GM19455 (cell line): ENCODE results near the gene WDR37.

Source experiments
- ATAC-seq: cut with Tn5 transposase; IDR thresholded peaks from one replicate; pipeline ENCODE4 v1.9.1; 2021; ENCODE audit not compliant: unreplicated experiment

WDR37 gene

DNA sequence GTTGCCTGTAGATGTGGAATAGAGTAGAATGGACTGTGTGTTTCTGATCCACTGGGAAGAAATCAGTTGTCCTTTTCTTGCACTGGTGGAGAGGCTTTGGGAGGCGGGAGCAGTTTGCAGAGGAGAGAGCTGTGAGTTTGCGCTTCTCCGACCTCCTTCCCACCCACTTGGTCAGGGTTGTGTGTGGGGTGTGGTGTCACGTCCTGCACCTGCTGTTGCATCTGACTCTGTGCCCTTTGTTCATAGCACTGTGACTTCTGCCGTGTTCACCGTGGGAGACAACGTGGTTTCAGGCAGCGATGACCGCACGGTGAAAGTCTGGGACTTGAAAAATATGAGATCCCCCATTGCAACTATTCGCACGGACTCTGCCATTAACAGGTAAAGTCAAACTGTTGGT lies 67.8 kb downstream of the WDR37 start:
- ATAC-seq: no peak

DNA sequence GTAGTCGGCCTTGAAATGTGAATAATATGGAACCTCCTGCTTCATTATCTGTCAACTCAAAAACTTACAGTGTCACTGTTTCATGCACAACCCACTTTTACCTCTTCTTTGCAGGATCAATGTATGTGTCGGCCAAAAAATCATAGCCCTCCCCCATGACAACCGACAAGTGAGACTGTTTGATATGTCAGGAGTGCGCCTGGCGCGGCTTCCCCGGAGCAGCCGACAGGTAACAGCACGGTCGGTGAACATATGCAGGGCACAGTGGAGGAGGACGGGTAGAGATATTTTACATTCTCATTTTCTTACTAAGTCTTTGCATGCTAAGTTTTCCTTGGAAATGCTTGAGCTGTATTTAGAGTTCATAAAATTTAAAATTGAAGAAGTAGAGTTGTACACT lies 68.6 kb downstream of the WDR37 start:
- no peak for ATAC-seq

DNA sequence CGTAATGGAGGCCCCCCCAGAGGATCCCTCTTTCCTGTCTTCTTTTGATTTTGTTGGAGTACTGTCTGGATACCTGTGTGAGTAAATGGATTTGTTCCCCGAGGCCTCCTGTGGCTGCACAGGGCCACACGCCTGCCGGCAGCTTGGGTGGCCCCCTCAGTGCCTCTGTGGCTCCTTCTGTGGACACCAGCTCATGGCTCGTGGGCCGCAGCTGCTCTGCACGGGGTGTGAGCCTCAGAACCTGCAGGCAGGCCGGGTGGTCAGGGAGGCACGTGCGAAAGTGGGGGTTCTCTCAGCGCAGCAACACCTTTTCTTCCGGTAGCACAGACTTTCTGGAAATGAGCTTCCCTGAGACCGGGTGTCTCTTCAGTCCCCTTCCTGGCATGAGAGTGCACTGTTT lies 70.3 kb downstream of the WDR37 start:
- ATAC-seq: no peak

DNA sequence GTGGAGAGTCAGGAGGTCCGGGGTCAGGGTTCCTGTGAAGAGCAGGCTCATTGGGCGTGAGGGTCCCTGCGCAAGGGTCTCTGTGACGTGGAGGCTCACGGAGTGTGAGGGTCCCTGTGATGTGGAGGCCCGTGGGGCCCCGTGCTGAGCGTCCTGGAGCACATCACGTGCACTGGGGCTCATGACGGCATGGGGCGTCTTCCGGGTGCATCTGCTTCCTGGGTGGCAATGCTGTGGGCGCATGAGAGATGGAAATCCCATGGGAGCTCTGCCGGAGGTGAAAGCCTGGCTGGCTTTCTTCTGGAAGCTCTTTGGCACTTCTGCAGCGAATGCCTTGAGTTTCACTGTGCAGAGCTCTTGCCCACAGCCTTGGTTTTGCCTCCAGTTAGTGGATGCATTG lies 71.4 kb downstream of the WDR37 start:
- no peak for ATAC-seq

DNA sequence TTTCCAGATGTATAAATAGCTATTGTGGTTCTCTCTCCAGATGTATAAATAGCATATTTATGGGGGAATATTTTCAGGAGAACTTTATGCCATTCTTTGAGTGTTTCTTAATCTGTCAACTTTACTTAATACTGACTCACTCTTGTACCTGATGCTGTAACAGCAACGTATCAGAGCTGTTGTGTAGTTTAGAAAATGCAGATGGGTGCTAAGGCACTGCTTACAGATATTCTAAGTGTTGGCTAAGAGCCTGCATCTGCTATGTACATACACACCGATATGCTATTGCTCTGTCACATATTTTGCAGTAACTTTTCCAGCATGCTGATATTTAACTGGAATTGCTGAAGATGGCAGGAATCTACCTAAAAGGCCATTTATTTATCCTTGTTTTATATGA lies 71.9 kb downstream of the WDR37 start:
- no peak for ATAC-seq

DNA sequence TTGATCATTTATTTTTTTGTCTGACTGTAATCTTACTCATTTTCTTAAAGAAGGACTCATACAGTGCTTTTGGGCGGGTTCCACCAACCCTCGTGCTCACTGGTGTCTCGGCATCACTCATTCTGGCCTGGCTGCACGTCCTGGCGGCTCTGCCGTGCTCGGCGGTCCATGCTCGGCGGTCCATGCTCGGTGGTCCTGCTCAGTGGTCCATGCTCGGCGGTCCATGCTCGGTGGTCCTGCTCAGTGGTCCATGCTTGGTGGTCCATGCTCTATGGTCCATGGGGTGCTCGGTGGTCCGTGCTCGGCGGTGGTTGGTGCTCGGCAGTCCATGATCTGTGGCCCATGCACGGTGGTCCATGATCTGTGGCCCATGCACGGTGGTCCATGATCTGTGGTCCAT lies 72.5 kb downstream of the WDR37 start:
- ATAC-seq: no peak

DNA sequence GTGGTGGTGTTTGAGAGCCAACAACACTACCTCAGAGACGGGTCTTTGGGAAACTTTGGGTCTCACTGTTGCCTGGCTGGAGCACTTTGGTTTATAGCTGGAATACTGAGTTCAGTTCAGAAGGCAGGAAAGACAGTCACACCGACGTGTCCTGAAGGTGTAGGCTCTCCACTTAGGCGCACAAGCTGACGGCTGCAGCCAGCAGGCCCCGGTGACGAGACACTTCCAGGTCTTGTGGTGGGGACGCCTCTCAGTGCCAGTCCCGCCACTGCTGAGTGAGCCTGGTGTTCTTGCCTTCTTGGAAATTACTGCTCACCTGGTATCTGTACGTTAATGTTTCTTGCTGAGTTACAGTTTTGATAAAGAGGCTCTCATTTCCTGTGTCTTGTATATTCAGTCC lies 74.0 kb downstream of the WDR37 start:
- no peak for ATAC-seq

DNA sequence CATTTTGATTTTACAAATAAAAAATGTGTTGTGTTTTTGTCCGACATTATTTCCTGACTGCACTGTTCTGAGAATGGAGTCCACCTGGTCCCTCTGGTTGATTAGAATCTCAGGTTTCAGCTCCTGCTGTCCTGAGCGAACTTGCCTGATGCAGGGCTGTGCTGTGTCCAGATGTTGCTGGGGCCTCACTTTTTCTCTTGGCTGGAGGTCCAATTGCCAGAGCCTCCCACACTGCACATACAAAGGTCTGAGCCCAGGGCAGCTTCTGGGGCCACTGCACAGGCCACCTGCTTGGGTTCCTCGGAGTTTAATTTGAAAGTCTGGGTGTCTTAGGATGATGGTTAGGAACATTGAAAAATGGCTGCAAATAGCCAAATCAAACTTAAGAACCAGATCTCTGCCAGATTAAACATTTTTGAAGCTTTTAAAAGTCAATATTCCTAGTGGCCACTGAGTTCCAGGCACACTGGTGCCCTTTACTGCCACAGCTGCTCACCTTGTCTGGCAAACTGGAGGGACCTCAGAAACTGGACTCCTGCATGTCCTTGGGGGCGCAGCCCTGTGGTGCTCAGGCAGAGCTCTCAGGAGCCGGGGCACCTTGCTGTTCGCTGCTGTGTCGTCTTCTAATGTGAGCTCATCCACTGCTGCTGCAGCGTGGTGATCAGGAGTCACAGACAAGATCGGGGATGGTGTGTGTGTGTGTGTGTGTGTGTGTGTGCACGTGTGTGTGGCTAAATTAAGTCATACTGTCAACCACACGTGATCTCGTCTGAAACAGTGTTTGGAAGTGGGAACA lies 75.0 kb downstream of the WDR37 start:
- ATAC-seq: no peak

DNA sequence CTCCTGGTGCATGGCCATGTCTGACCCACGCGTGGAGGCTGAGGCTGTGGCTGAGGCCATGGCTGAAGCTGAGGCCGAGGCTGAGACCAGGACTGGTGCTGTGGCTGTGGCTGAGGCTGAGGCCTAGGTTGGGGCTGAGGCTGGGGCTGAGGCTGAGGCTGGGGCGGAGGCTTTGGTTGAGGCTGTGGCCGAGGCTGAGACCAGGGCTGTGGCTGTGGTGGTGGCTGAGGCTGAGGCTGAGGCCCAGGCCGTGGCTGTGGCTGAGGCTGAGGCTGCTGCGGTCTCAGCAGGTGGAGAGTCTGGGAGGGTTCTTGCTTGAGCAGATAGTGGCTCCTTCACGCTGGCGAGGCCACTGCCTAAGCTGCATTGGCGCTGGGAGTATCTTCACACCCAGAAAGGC lies 76.4 kb downstream of the WDR37 start:
- no peak for ATAC-seq

DNA sequence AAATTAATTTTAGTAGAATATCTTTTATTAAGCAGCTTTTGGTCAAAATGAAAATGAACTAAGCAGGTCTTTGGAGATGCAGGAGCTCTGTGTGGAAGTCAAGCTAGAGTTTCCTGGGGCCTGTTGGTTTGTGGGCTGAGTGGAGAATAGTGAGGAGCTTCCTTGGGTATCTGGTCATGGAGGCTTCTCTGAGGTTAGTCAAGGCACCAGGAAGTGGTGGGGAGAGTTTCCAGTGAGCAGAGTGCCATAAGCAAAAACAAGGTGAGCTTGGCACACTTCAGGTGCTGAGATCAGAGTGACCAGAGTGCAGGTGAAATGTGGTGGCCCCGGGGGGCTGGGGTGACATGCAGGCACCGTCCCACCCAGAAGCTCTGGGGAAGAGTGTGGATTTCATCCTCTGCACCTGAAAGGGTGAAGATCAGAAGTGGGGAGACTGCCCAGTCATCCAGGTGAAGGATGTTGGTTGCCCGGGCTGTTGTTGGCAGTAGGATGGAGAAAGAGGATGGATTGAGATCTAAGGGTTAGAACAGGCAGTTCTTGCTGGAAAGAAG lies 77.4 kb downstream of the WDR37 start:
- ATAC-seq: no peak

DNA sequence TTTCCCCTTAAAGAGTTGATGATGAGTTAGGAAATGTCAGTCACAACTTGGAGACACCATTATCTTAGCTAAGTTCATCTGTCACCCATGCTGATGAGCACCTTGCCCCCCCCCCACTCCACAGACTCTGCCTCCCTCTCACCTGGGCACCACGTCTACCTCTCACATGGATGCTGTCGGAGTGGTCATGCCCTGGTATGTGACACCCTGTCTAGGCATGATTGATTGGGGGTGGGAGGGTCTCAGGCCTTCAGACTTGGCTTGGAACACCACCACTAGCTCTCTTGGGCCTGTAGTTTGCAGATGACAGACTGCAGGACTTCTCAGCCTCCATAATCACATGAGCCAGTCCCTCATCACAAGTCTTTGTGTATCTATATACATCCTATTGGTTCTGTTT lies 78.0 kb downstream of the WDR37 start:
- ATAC-seq: no peak

DNA sequence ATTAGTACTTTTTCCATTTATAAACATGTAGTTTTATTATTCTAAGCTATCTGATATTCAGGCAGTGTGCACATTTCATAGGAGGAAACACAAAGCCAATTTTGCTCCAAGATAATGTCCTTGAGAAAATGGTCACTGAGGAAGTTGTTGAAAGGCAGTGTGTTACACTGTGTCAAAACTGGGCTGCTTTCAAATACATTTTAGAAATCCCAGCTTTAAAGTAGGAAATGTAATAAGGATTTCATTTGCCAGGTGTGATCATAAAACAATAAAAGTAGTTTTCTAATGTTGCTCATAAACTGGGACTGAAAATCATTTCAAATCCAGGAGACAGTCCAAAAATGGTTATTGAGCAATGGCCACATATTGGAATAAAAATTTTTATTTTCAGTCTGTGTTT lies 80.1 kb downstream of the WDR37 start:
- no peak for ATAC-seq

DNA sequence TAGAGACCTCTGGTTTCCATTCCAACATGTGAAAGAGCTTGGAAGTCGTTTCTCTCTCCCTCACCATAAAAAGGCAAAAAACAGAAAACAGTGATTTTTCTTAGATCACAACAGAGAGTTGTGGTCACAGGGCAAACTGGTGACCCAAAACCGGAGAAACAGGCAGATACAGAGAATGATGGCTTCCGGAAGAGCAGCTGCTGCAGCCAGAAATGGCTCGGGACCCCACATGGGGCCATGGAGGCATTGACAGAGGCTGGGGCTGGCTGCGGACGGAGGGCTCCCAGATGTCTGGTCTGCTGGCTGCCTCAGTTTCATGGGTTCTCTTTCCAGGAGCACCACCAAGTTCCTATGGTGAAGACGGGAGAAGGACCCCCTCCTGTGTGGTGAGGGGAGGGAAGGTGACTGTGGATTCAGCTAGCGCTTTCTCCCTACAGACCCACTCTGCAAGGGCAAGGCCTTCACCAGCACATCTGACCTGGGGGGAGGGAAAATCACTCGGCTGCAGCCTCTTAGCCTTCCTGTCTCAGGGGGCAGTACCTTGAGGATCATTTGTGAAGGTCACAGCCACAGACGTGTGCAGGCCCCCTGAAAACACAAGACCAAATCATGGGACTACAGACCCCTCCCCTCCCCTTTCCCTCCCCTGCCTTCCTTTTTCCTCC lies 81.4 kb downstream of the WDR37 start:
- no peak for ATAC-seq

DNA sequence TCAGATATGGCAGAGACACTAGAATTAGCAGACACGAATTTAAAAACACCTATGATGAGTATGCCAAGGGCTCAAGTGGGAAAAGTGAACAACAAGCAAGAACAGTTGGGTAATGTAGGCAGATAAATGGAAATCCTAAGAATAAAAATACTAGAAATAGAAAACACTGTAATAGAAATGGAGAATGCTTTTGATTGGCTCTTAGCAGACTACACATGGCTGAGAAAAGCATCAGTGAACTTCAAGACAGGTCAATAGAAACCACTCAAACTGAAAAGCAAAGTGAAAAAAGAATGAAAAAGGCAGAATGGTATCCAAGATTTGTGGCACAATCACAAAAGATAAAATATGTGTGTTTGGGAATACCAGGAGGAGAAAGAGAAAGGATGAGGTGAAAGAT lies 82.3 kb downstream of the WDR37 start:
- no peak for ATAC-seq

DNA sequence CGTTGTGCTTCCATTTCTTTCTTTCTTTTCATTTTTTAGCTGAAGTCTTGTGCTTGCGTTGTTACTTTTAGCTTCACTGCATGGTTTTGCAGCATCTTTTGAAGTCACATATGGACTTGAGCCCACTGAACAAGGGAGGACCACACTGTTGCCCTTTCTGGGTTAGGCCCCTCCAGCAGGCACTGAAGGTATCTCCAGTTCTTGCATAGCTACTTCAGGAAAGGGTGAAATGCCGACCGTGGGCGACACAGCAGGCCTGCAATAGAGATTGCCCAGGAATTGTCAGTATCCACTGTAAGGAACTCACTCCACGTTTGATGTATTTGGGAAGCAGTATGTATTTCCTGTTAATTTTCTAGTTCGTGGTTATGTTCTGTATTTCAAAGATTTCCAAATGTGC lies 85.1 kb downstream of the WDR37 start:
- no peak for ATAC-seq

DNA sequence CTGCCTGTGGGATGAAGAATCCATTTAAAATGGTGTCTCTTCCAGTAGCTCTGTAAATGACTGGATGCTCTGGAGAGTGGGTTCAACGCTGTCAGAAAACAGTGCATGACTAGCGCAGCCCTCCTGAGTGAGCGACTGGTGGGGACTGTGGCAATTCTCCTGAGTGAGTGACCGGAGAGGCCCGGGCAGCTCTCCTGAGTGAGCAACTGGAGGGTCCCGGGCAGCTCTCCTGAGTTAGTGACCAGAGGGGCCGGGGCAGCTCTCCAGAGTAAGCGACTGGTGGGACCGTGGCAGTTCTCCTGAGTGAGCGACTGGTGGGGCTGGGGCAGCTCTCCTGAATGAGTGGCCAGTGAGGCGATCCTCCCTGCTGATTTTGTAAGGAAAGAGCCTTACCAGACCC lies 85.5 kb downstream of the WDR37 start:
- no peak for ATAC-seq

DNA sequence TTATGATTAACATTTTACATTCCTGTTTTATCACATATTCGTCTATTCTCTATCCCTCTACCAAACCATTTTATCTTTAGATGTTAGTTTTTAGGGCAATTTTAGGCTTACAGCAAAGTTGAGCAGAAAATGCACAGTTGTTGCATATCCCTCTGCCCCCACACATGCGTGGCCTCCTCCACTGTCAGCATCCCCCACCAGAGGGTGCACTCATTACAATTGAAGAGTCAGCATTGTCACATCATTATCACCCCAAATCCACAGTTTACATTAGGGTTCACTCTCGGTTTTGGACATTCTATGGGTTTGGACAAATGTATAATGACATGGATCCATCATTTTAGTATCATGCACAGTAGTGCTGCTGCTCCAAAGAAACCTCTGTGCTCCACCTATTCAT lies 86.4 kb downstream of the WDR37 start:
- no peak for ATAC-seq

DNA sequence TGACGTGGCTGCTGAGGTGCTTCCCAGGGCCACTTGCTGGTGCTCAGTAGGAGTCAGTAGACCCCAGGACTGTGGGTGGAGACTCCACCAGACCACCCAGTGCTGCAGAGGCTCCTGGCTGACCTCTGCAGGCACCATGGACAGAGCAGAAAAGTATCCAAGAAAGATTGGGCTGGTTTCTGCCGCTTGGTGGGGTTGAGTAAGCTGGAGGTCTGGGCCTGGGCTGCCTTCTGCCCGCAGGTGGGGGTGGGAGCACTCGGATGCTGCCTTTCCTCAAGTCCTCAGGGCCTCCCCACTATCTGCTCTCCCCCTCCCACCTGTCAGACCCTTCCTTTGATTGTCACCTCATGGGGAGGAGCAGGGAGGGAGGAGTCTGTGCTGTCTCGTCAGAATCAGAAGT lies 91.6 kb downstream of the WDR37 start:
- no peak for ATAC-seq

DNA sequence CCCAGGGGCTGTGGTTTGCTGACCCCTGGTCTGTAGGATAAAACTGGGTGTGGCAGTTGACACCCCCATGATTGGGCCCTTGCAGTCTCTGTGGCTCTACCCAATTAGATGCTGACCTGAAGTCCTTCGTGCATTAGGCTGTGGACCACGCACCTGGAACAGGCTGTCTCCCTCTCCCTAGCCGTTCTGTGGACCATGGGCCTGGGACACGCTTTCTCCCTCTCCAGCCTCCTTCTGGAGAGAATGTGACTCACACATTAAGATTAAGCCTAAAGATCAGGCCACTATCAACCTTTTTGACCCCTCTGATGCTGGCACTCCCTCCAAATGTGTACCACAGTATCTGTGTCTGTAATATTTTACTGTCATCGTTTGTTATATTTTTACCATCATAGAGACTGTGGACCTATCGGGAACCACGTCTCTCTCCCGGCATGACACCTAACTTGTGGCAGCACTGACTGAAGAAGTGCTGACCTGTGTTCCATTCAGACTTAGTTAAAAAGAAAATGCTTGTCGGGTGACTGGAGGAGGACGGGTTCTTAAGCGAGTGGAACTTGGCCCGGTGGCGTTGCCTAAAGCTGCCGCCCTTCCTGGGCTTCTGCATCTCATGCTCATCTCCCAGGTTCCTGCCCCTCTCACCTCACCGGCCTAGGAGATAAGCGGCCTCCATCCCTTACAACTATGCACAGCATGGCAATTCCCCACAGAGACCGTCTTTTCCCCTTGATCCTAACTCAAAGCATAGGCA lies 92.8 kb downstream of the WDR37 start:
- ATAC-seq: no peak

DNA sequence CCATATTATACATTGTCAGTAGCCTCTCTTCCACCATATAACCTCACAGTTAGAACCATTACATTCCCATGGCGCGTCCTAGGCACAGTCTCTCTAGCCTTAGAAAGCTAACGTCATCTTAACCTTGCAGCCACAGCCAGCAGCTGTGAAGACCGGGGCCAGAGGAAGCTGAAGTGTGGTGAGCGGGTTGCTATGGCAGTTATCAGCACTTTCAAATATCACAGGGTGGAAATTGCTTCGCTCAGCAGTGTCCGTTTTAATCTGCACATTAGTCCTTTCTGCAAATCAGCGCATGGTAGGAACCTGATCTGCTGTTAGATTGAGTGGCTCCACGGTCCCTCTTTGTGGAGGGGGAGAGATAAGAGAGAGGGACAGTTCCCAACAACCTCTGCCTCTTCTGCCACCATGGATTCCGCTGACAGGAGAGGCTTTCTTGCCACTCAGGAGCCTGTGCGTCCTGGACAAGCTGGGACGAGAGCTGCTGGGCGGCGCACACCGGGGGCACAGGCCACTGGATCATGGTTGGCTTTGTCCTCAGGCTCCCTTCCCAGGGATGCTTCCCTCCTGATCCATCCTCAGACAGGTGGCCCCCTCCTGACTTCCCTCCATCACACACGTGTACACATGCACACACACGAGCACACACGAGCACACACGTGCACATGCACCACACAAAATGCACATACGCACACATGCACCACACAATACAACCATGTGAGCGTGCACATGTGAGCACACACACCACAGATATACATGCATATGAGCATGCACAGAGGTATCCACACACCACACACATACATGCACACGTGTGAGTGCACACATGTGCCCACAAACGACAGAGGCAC lies 93.8 kb downstream of the WDR37 start:
- ATAC-seq: no peak

DNA sequence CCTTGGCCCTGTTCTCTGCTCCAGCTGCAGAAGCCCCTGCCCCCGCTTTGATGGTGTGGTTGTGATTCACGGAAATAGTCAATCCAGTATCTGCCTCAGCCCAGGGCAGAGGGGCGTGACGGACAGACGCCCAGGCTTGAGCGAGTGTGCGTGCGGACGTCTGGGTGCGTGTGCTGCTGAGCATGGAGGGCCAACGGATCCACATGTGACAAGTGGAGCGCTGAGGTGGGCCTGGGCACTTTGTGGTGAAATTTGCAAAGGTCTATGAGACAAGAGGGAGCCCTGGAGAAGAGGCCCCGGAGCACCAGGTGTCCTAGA lies 94.4 kb downstream of the WDR37 start:
- no peak for ATAC-seq
